NCI-H526 (cell line): ENCODE data around the gene HKDC1.
"Not testable (repeated sequence)": the region's sequence is repeated elsewhere in the genome, so short reads cannot be mapped to it uniquely, and the experiment has no call there.

ENCODE experiments used
- DNase-seq, 2 experiments: peaks; one replicate each; lab custom pipeline; 2025; lab: John Stamatoyannopoulos, UW

The HKDC1 gene

DNA sequence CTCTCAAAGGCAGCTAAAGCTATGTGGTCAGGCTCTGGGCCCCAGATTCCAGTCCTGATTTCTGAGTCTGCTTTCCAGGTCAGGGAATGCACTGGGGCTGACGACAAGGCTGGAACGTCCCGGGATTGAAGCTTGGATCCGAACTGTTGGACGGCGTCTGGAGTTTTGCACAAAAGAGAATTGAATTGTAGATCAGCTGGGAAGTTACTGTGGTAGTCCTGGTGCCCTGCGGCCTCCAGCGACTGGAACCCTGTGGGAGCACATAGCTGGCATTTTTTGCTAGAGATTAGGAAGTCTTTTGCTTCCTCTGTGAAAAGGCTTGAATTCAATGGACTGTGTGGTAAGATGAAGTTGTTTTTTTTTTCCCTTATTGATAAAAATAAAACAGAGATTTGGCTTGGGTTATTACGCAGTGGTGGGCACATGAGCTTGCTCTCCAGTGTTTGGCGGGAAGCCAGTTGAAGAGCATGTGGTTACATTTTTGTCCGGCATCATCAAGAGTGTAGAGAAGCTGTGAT is 58.4 kb downstream of the HKDC1 start, which contains the start of gene HK1:
Gene HK1, plus strand, starts transcription at position 51 of the 518 bp plus-strand sequence.
- no peak for DNase-seq

DNA sequence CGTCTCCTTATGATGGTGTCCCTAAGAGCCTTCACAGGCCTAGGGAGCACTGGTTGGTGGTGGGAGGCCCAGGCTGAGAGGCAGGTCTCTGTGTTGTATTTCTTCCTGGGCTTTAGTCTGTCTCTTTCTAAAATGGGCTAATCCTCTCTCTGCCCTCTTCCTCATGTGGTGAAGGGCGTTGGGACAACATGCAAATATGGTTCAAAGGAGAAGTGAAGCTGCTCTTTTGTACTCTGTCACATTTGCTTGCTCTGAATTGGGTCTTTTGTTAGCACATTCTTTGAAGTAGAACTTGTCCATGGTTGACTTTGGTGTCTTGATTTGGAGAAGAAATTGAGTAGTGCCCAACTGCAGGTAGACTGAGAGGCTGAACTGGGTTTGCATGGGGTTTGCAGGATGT is 59.0 kb downstream of the HKDC1 start:
- DNase-seq, result peak in 1 of 2 experiments; percentile 1

DNA sequence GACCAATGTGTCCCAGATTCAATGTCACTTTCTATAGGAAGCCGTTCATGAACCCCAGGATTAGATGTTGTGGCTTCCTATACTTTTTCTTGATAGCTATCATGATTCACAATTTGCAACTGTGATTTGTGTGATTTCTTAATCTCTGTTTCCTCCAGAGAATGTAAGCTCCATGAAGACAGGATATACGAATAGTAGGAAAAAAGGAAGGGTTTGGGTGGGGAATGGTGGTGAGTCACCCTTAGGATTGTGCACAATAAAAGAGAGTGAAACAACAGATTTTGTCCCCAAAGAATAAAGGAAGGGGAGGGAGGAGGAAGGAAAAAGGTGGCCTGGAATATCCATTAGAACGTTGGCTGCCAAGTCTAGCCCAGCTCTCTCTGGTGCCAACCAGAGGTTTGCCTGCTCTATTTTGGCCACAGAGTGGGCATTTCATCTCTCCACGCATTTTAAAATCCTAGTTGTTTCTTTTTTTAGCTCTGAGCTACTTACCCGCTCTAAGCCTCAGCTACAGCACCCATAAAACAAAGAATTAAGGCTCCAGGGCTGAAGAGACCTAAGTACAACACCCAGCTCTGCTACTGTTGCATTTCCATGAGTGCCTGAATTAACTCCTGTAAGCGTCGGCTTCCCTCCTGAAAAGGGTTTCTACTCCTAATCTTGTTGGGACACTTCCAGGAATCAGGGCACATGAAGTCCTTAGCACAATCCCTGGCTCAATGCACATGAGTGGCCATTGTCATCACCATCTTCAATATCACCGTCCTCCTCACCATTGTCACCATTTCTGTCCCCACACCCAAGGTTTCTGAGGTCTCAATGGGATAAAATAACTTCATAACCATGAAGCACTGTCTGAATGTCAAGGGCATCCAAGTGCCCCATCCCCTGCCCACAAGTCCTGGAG is 61.6 kb downstream of the HKDC1 start:
- DNase-seq, result no peak

DNA sequence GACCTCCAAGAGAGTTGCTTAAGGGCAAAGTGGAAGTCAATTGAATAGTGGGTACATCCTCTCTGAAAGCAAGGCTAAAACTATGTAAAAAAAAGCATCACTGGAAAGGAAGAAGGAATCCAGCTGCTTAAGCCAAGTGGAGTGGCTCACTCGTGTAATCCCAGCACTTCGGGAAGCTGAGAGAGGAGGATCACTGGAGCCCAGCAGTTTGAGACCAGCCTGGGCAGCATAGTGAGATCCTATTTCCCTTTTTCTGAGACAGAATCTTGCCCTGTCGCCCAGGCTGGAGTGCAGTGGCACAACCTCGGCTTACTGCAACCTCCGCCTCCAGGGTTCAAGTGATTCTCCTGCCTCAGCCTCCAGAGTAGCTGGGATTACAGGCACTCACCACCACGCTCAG is 64.3 kb downstream of the HKDC1 start:
- DNase-seq, result not testable (repeated sequence)

DNA sequence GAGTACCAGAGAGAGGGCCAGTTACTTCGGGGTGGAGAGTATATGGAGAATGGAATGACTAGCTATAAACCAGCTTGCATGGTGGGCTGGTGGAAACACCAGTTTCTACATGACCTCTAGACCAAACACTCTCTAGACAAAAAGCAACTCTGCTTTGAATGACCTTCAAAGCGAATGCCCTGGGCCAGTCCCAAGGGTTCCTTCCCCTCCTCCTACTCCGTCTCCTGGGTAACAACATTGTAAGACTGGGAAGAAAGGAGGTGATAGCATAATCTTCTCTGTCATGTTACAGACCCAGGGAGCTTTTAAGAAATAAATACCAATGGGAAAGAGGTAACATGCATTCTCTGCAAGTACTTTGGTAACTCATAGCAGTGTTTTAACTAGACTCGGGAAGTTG is 65.6 kb downstream of the HKDC1 start:
- no peak for DNase-seq

GRCh38 chr10:69287181-69287580 is 67.0 kb downstream of the HKDC1 start:
- DNase-seq, result no peak

DNA sequence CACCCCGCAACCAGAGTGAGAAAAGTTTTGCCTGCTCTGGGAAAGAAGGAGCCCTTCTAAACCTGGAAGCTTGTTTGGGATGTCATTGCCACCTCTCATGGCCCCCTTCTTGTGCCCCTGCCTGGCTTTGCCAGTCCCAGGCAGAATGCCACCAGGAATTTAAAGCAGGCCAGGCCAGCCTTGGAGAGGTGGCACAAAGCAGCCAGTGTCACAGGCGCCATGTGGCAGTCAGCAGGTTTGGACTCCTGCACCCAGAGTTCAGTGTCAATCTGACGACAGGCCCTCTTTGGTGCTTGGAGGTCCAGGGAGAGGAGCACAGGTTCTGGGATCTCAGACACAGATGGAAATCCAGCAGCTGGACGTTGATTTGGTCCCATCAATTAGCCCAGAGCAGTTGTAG is 70.9 kb downstream of the HKDC1 start:
- no peak for DNase-seq

- no peak for DNase-seq
These were observed 72.3 kb downstream of the HKDC1 start for GRCh38 chr10:69292459-69292858.

DNA sequence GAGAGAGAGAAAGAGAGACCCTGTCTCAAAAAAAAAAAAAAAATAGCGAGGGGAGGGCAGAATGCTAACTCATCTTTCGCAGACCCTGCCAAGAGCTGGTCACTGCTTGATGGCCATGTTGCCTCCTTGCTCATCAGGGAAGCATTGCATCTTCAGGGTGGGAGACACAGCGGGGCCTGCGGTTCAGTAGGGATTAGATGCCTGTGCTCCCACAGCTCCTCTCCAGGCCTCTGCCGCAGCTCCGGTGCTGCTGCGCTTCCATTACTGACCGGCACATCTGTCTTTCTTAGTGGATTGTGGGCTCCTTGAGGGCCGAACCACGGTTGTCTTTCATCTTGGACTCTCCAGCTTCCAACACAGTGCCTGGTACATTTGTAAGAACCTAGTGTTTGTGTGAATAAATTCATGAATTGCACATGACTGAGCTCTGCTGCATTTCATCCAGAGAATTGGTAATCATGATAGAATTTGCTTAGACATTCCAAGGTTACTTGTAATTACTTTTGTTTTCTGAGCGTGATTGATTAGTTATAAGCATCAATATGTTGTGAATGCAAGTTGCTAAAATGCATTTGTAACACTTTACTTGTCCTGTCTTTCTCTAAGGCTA is 75.0 kb downstream of the HKDC1 start:
- no peak for DNase-seq

DNA sequence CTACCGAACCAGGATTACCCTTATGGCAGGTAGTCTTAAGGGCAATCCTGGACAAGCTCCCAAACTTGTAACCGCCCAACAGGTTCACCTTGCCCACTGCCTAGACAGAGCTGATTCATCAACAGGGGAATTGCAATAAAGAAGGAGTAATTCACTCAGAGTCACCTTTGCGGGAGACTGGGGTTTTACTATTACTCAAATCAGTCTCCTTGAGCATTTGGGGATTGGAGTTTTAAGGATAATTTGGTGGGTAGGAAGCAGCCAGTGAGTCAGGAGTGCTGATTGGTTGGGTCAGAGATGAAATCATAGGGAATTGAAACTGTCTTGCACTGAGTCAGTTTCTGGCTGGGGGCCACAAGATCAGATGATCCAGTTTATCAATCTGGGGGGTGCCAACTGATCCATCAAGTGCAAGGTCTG is 83.5 kb downstream of the HKDC1 start:
- DNase-seq, result no peak

DNA sequence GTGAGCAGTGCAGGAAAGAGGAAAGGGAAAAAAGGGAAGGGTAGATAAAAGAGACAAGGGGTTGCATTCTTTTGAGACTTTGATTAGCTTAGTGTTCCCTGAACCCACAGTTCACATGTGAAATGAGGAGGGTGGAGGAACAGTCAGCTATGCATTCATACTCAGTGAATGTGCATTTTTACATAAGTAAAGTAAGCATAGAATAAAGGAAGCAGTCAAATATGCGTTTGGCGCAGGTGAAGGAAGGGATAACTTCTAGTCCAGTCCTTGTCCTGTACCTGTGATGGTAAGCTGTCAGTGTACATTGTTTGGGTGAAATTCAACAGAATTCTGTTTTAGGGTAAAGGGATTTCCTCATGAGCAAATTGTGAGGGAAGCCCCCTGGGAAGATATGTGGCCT is 86.3 kb downstream of the HKDC1 start:
- no peak for DNase-seq

DNA sequence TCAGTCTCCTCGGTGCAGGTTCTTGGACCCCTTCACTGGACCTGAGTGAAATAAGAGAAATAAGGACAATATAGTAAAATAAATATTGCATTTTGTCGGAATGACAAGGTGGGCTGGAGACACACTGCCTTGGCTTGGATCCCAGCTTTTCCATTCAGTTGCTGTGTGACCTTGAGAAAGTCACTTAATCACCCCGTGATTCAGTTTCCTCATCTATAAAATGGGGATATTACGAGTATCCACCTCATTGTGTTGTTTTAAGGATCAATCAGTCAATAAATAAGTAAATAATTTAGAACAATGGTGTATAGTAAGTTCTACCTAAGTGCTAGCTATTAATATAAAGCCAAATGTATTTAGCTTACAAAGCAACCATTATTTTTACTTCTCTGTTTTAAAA is 87.3 kb downstream of the HKDC1 start:
- no peak for DNase-seq

DNA sequence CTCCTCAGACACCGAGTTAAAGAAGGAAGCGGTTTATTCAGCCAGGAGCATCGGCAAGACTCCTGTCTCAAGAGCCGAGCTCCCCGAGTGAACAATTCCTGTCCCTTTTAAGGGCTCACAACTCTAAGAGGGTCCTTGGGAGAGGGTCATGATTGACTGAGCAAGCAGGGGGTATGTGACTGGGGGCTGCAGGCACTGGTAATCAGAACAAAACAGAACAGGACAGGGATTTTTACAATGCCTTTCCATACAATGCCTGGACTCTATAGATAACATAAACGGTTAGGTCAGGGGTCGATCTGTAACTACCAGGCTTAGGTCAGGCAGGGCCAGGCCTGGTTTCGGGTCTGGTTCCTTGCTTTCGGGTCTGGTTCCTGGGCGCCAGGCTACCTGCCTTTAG is 88.2 kb downstream of the HKDC1 start:
- DNase-seq, result not testable (repeated sequence)

DNA sequence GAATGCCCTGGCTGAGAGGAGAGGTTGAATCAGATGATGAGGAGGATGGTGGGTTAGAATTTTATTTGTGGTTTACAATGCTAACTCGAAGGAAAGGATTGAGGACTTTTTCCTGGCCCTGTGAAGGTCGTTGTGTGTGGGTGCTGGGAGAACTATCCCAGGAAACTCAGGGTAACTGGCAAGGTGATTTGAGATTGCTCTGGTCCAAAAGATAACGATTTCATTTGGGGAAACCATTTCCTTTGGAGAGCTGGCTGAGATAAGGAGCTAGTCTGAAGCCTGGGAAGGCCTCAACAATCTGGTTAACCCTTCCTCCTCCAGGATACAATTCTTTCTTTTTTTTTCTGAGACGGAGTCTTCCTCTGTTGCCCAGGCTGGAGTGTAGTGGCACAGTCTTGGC is 91.2 kb downstream of the HKDC1 start:
- DNase-seq, result no peak

DNA sequence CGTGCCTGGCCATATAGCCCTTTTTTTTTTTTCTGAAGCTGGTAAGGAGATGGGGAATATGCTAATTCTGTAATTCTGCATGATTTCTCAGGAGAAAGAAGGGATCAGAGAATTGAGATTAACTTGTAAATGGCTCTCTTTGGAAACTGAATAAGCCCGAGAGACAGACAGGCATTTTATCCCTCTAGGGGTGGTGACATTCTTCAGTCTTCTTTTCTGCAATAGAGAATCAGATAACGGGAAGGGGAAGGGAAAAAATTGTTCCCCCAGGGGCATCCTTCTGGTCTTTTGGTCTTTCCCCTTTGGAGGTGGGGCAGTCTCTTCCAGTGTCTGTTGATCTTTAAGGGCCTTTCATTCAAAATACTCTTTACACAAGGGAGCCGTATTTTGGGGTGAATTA is 92.4 kb downstream of the HKDC1 start:
- no peak for DNase-seq

- DNase-seq, result no peak
These were observed 95.0 kb downstream of the HKDC1 start for GRCh38 chr10:69315100-69315542.

DNA sequence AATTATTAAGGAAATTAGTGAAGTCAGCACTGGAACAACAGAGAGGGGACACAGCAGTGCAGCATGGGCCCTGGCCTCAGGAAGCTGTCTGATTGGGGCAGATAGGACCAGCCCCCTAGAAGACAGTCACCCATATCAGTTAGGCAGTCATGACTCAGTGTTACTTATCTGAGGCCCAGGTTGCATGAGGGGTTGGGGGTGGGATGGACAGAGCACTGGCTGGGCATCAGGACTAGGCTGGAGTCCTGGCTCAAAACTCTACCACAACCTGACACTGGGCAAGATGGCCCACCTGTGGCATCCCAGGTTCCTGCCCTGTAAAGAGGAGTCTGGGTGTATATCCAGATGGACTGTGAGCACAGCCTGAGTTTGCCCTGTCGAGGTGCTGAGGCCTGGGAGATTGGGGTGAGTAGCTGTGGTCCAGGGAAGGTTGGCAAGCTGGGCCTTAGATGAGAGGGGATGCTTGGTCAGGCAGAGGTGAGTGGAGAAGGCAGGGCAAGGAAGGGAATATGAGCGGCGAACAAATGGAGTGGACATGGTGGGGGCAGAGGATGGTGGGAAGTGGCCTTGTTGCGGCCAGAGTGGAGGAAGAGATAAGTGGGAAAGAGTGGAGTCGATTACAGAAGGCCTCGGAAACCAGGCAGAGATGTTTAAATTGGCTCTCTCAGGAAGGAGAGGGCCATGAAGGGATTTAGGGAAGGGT is 95.6 kb downstream of the HKDC1 start:
- no peak for DNase-seq

- no peak for DNase-seq
These were observed 96.4 kb downstream of the HKDC1 start for GRCh38 chr10:69316313-69317059.
